GM12878 (cell line): ENCODE data around the gene NOS3. TPM values are rescaled to one million over a fixed set of nuclear protein-coding genes. Genes with fewer than 3 reads are reported as not detected.

ENCODE experiments used
- ATAC-seq: fragments of 200-7000 bp; cut with Tn5 transposase; 3 replicates; pipeline ENCODE4 v1.9.1; 2020; ENCODE audit warnings: mild to moderate bottlenecking, moderate library complexity
- BruUV-seq: library from RNA; stranded (reverse); fragments of 400-500 nt; replicated peaks from 2 replicates; lab custom pipeline; 2021; lab: Mats Ljungman, UMichigan
- CTCF ChIA-PET: fragments of 300-600 bp; sonication (Branson Sonifier 250); formaldehyde crosslinking; extraction: SDS; loops from one replicate; lab custom pipeline; 2021; ENCODE audit warnings: inconsistent platforms; lab: Yijun Ruan, JAX
- POLR2A ChIA-PET: fragments of 350-600 bp; formaldehyde crosslinking; extraction: SDS; loops from one replicate; lab custom pipeline; 2021; ENCODE audit warnings: inconsistent platforms; lab: Charles Lee
- RAD21 ChIA-PET: fragments of 300-600 bp; sonication (Branson Sonifier 250); formaldehyde crosslinking; loops from one replicate; lab custom pipeline; 2023; ENCODE audit warnings: antibody characterized with exemption; ENCODE audit not compliant: unreplicated experiment; lab: Charles Lee
- SMC1A ChIA-PET: fragments of 300-600 bp; sonication (Branson Sonifier 250); formaldehyde crosslinking; loops from one replicate; lab custom pipeline; 2023; ENCODE audit not compliant: unreplicated experiment, uncharacterized antibody; lab: Charles Lee
- DNase-seq: peaks from one replicate; pipeline ENCODE4 v3.0.0-alpha.2; 2011; ENCODE audit warnings: low read depth, low spot score
- FAIRE-seq: peaks from 3 replicates; lab custom pipeline; 2011; peaks lifted over from hg19 to GRCh38; lab: Jason Lieb, UNC
- H2AFZ ChIP-seq: 2 replicates; pipeline ENCODE4 v1.6.0; 2011; ENCODE audit warnings: low read depth, low read length, control low read depth; ENCODE audit not compliant: control insufficient read depth
- H3K27ac ChIP-seq: 2 replicates; pipeline ENCODE4 v1.5.1; 2011; ENCODE audit warnings: control low read depth; ENCODE audit not compliant: control insufficient read depth, insufficient read depth
- H3K27me3 ChIP-seq, 2 experiments: replicated peaks in 1 of 2; 2 replicates each; pipeline versions ENCODE4 v1.6.0 to v1.6.1; 2011; ENCODE audit warnings: low read length in 1 of 2; ENCODE audit not compliant: control insufficient read depth in 2 of 2, insufficient read depth in 2 of 2
- H3K36me3 ChIP-seq, 2 experiments: 2 replicates each; pipeline ENCODE4 v1.5.1; 2011; ENCODE audit warnings: low read length in 1 of 2; ENCODE audit not compliant: control insufficient read depth in 2 of 2, insufficient read depth in 2 of 2
- H3K4me1 ChIP-seq: 2 replicates; pipeline ENCODE4 v1.6.1; 2011; ENCODE audit warnings: mild to moderate bottlenecking, low read length, moderate library complexity, mixed read lengths; ENCODE audit not compliant: control insufficient read depth, insufficient read depth
- H3K4me2 ChIP-seq: 2 replicates; pipeline ENCODE4 v1.6.0; 2011; ENCODE audit warnings: control low read depth; ENCODE audit not compliant: control insufficient read depth, insufficient read depth
- H3K4me3 ChIP-seq: fragments of 200-600 bp; sonication (generic); 2 replicates; pipeline ENCODE4 v1.5.1; 2016
- H3K79me2 ChIP-seq: 2 replicates; pipeline ENCODE4 v1.6.0; 2011; ENCODE audit warnings: low read length; ENCODE audit not compliant: control insufficient read depth, insufficient read depth
- H3K9ac ChIP-seq: 2 replicates; pipeline ENCODE4 v1.8.0; 2011; ENCODE audit warnings: low read length, control low read depth, mixed read lengths; ENCODE audit not compliant: control insufficient read depth, insufficient read depth
- H3K9me3 ChIP-seq: replicated peaks from 3 replicates; pipeline ENCODE4 v1.5.1; 2011; ENCODE audit warnings: mild to moderate bottlenecking, low read length; ENCODE audit not compliant: control insufficient read depth, insufficient read depth
- H4K20me1 ChIP-seq: 2 replicates; pipeline ENCODE4 v1.6.0; 2011; ENCODE audit not compliant: control insufficient read depth, insufficient read depth
- ATF2 ChIP-seq: IDR thresholded peaks from 2 replicates; pipeline ENCODE4 v1.6.1; 2012; ENCODE audit warnings: low read length, inconsistent platforms
- CEBPB ChIP-seq, 2 experiments: fragments of 150-350 bp in 1 of 2; IDR thresholded peaks; 2 replicates each; pipeline ENCODE4 v1.6.1; 2012 to 2014; ENCODE audit warnings: low read depth in 2 of 2, low read length in 2 of 2, borderline replicate concordance in 1 of 2, inconsistent platforms in 1 of 2
- CEBPZ ChIP-seq: fragments of 150-350 bp; IDR thresholded peaks from 2 replicates; pipeline ENCODE4 v1.6.1; 2016; ENCODE audit warnings: low read depth, low read length
- CREM ChIP-seq: IDR thresholded peaks from 2 replicates; pipeline ENCODE4 v1.6.1; 2014; ENCODE audit warnings: antibody characterized with exemption, low read depth
- DPF2 ChIP-seq: fragments of 450-650 bp; IDR thresholded peaks from 2 replicates; pipeline ENCODE4 v1.6.1; 2017; ENCODE audit warnings: mild to moderate bottlenecking
- PBX3 ChIP-seq: IDR thresholded peaks from 2 replicates; pipeline ENCODE4 v1.6.1; 2011; ENCODE audit warnings: mild to moderate bottlenecking, low read depth, low read length, moderate library complexity; ENCODE audit not compliant: insufficient replicate concordance
- POLR2A ChIP-seq: IDR thresholded peaks from 2 replicates; pipeline ENCODE4 v1.6.1; 2011; ENCODE audit warnings: low read depth, mild to moderate bottlenecking, low read length
- SKIL ChIP-seq: fragments of 450-650 bp; IDR thresholded peaks from 2 replicates; pipeline ENCODE4 v1.6.1; 2017; ENCODE audit warnings: mild to moderate bottlenecking, low read depth, inconsistent platforms; ENCODE audit not compliant: poor library complexity, severe bottlenecking
- SRF ChIP-seq, 2 experiments: IDR thresholded peaks; 2 replicates each; pipeline ENCODE4 v1.6.1; 2011; ENCODE audit warnings: low read depth in 2 of 2, low read length in 2 of 2, mild to moderate bottlenecking in 1 of 2, moderate library complexity in 1 of 2
- ZBTB4 ChIP-seq: fragments of 450-650 bp; formaldehyde crosslinking; IDR thresholded peaks from 2 replicates; pipeline ENCODE4 v1.4.0; 2022; ENCODE audit warnings: mild to moderate bottlenecking, moderate library complexity
- WGBS: methylation state at CpG from one replicate; pipeline ENCODE4 v1.1.6; 2016; ENCODE audit warnings: low lambda C conversion rate; ENCODE audit not compliant: insufficient replicate concordance, insufficient coverage; ENCODE audit errors: missing lambda C conversion rate; 5-methylcytosine and 5-hydroxymethylcytosine counted together
- in situ Hi-C: fragments of 300-500 bp; cut with MboI; formaldehyde crosslinking; loops from 9 replicates; pipeline ENCODE4 v1.14.3; 2018; ENCODE audit warnings: mixed read lengths
- intact Hi-C: fragments of 100-400 bp; cut with micrococcal nuclease; formaldehyde crosslinking; loops from one replicate; pipeline ENCODE4 v1.14.2; 2022; ENCODE audit not compliant: unreplicated experiment
- polyA plus RNA-seq, 11 experiments: library from polyadenylated mRNA; depleted of rRNA in 4 of 11; unstranded in 6 of 11; stranded (reverse) in 5 of 11; fragments of >200 nt; fragmentation: Nextera tagmentation in 4 of 11; fragmentation: Illumina TruSeq in 1 of 11; extraction: Ambion mirVana in 4 of 11; extraction: Trizol in 1 of 11; gene quantifications; 1 replicate in 1 of 11; 2 replicates in 10 of 11; pipeline versions ENCODE4 v1.2.1 to v1.2.3, GENCODE V29; 2011 to 2016; ENCODE audit warnings: inconsistent platforms in 2 of 11, missing spikeins in 2 of 11, low read depth in 1 of 11
- total RNA-seq, 4 experiments: library from RNA; depleted of rRNA in 3 of 4; stranded (reverse); fragments of >200 nt in 3 of 4; fragmentation: Illumina TruSeq in 1 of 4; extraction: Trizol in 1 of 4; gene quantifications; 2 replicates each; pipeline versions ENCODE4 v1.2.1 to v1.2.3, GENCODE V29; 2013 to 2021

Gene NOS3
- total and polyA plus RNA-seq, 10 of the 15 experiments (the other 5 are each of a cell fraction or from before 2014, with no cell fraction given): 0.06 to 0.92 (median 0.30) TPM; not detected in 3

- SMC1A ChIA-PET: no interaction called here
- in situ Hi-C loops: no loop called here
- TF ChIP-seq CEBPZ: no peak
- TF ChIP-seq SKIL: no peak
- TF ChIP-seq CEBPB (IDR thresholded peaks at IDR 0.05; ENCODE audit: borderline replicate concordance in 1 of 2, low read depth in 2 of 2, low read length in 2 of 2): no peak
- TF ChIP-seq ATF2: no peak
- TF ChIP-seq SRF (IDR thresholded peaks at IDR 0.05; ENCODE audit: low read depth in 2 of 2, low read length in 2 of 2): no peak
- no peak for TF ChIP-seq PBX3
- TF ChIP-seq ZBTB4 (CRISPR knock-in tag): no peak
- TF ChIP-seq POLR2A: no peak
- TF ChIP-seq DPF2: no peak
- no peak for TF ChIP-seq CREM
These were observed 42.8 kb upstream of the NOS3 start for GRCh38 chr7:150947761-150948651.

More at GRCh38 chr7:150947761-150948651, 42.8 kb upstream of the NOS3 start:
- H3K4me1 ChIP-seq: no peaks in the 10 kb centered on the region
- POLR2A ChIA-PET: no interaction called here
- peaks cover 0 to 2% of the 10 kb centered on the region in 2 experiments; a peak in 2 of 4 replicates for H3K27me3 ChIP-seq
- FAIRE-seq (no peak), DNase-seq (no peak), ATAC-seq (no peak)
- H3K36me3 ChIP-seq: no peaks in the 10 kb centered on the region
- H3K79me2 ChIP-seq: no peaks in the 10 kb centered on the region
- CTCF ChIA-PET: interaction anchor here (0.8 kb wide), 1 partner anchor 15 kb away, joined by 3 read pairs; no protein-coding TSS in a partner anchor
- H3K9ac ChIP-seq: no peak overlapping the region
- intact Hi-C loops: no loop called here
- H3K9me3 ChIP-seq: no peaks in the 10 kb centered on the region
- H3K4me2 ChIP-seq: no peak overlapping the region
- no peak overlapping the region for H2AFZ ChIP-seq
- H3K4me3 ChIP-seq: no peak overlapping the region
- H3K27ac ChIP-seq: no peak overlapping the region
- BruUV-seq: no TSS peak
- 30% methylated on average over 16 of the region's 34 CpGs for WGBS
- H4K20me1 ChIP-seq: no peaks in the 10 kb centered on the region
- RAD21 ChIA-PET: no interaction called here
